AG04449 (cell line): ENCODE results near the gene EMP3.

ENCODE experiments used
- CTCF ChIA-PET: fragments of 350-600 bp; formaldehyde crosslinking; extraction: SDS; loops from one replicate; lab custom pipeline; 2021; ENCODE audit warnings: antibody characterized with exemption; lab: Yijun Ruan, JAX
- POLR2A ChIA-PET: fragments of 400-600, 350-600 bp; formaldehyde crosslinking; extraction: SDS; loops from one replicate; lab custom pipeline; 2020; ENCODE audit warnings: antibody characterized with exemption, inconsistent platforms; lab: Yijun Ruan, JAX
- DNase-seq: peaks from one replicate; pipeline ENCODE4 v3.0.0-alpha.2; 2010; ENCODE audit warnings: low read depth, low spot score
- H3K4me3 ChIP-seq: 2 replicates; pipeline ENCODE4 v1.5.1; 2011; ENCODE audit warnings: low read depth, mild to moderate bottlenecking, control low read depth, low read length
- CTCF ChIP-seq: IDR thresholded peaks from one replicate; pipeline ENCODE4 v1.5.1; 2011; ENCODE audit warnings: mild to moderate bottlenecking, moderate library complexity, low read length, control low read depth, inconsistent platforms; ENCODE audit not compliant: insufficient read depth; ENCODE audit errors: missing control alignments

Gene EMP3

DNA sequence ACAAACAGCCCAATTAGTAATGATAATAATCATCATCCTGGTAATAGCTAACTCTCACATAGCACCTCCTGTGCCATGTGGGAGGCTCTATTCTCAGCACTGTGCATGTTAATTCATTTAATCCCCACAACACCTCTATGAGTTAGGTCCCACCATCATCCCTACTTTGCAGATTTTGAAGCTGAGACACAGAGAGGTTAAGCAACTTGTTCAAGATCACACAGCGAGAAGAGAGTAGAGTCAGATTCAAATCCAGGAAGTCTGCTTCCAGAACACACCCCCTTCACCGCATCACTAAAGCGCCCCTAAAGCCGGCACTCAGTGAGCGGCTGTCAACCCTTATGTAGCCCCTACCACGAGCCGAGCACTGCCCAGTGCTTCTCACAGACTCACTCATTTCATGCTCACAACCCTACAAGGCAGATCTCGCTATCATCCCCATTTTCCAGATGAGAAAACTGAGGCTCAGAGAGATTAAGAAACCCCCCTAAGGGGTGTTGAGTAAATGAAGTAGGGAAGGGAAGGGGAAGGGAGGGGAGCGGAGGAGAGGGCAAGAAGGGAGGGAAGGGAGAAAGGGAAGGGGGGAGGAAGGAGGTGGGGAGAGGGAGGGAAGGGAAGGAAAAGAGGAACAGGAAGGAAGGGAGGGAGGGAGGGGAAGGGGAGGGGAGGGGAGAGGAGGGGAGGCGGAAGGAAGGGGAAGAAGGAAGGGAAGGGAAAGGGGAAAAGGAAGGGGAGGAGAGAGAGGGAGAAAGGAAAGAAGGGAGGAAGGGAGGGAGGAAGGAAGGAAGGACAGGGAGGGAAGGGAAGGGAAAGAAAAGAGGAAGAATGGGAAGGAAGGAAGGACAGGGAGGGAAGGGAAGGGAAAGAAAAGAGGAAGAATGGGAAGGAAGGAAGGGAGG, 16.4 kb downstream of the EMP3 start:
- POLR2A ChIA-PET, result interaction anchor here (1.2 kb wide), 1 partner anchor 21 kb away, joined by 4 read pairs; no protein-coding TSS in a partner anchor
- TF ChIP-seq CTCF, result no peak
- CTCF ChIA-PET, result interaction anchor here (1.2 to 3.5 kb wide), 9 partner anchors 8 to 49 kb away, joined by 3 to 12 read pairs (median 5); no protein-coding TSS in a partner anchor
- DNase-seq, result no peak
- H3K4me3 ChIP-seq, result no peak overlapping the region

DNA sequence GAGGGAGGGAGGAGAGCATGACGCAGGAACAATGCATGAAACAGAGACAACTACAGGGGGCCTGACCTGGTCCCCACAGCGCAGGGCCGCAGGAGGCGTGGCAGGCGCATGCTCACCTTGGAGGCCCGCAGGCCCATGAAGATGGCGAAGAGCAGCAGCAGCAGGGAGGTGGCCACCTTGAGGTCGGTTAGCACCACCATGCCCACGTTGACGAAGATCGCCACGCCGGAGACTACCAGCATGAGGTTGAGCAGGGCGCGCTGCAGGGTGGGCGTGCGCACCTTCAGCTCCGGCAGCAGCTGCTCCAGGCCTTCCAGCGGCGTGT, 17.0 kb downstream of the EMP3 start:
- TF ChIP-seq CTCF, result no peak
- ChIA-PET CTCF (interaction anchor here (3.5 kb wide), 1 partner anchor 9 kb away, joined by 12 read pairs; no protein-coding TSS in a partner anchor), POLR2A (no interaction called here)
- DNase-seq, result no peak
- no peak overlapping the region for H3K4me3 ChIP-seq

- no peak for TF ChIP-seq CTCF
- CTCF ChIA-PET, result interaction anchor here (3.5 kb wide), 1 partner anchor 9 kb away, joined by 12 read pairs; no protein-coding TSS in a partner anchor
- POLR2A ChIA-PET, result no interaction called here
- no peak for DNase-seq
- H3K4me3 ChIP-seq, result no peak overlapping the region
These were observed 17.6 kb downstream of the EMP3 start for GRCh38 chr19:48342841-48343540.

DNA sequence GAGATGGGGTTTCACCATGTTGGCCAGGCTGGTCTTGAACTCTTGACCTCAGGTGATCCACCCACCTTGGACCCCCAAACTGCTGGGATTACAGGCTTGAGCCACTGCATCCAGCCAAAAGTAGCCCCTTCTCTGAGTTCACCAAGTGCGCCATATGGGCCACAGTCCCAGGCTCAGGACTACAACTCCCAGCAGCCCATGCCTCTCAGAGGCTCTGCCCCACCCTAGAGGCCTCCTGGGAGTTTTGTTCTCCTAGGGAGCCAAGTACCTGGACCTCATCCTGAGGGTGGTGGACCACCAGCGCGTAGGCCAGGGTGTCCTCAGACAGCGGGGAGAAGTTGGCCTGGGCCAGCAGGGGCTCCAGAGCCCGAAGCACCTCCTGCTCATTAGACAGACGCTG, 19.5 kb downstream of the EMP3 start:
- DNase-seq, result no peak
- no peak overlapping the region for H3K4me3 ChIP-seq
- no peak for TF ChIP-seq CTCF
- CTCF ChIA-PET, result interaction anchor here (1.2 to 3.5 kb wide), 4 partner anchors 11 to 100 kb away, joined by 3 to 12 read pairs (median 6); partner anchors contain the start of gene KDELR1
- POLR2A ChIA-PET, result no interaction called here

GRCh38 chr19:48346191-48346590, 20.8 kb downstream of the EMP3 start:
- TF ChIP-seq CTCF, result no peak
- ChIA-PET POLR2A (interaction anchor here (0.6 kb wide), 1 partner anchor 20 kb away, joined by 3 read pairs; no protein-coding TSS in a partner anchor), CTCF (interaction anchor here (0.9 to 4.3 kb wide), 7 partner anchors 9 to 45 kb away, joined by 3 to 18 read pairs (median 6); partner anchors contain the start of gene KDELR1)
- H3K4me3 ChIP-seq, result no peak overlapping the region
- DNase-seq, result no peak
